HG03066 (cell line): ENCODE data around the gene PCLAF.
"Not testable (repeated sequence)": the region's sequence is repeated elsewhere in the genome, so short reads cannot be mapped to it uniquely, and the experiment has no call there.

Experiments used
- ATAC-seq: cut with Tn5 transposase; IDR thresholded peaks from one replicate; pipeline ENCODE4 v1.9.1; 2021; ENCODE audit warnings: low read depth; ENCODE audit not compliant: unreplicated experiment

Gene PCLAF, protein sequence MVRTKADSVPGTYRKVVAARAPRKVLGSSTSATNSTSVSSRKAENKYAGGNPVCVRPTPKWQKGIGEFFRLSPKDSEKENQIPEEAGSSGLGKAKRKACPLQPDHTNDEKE

DNA sequence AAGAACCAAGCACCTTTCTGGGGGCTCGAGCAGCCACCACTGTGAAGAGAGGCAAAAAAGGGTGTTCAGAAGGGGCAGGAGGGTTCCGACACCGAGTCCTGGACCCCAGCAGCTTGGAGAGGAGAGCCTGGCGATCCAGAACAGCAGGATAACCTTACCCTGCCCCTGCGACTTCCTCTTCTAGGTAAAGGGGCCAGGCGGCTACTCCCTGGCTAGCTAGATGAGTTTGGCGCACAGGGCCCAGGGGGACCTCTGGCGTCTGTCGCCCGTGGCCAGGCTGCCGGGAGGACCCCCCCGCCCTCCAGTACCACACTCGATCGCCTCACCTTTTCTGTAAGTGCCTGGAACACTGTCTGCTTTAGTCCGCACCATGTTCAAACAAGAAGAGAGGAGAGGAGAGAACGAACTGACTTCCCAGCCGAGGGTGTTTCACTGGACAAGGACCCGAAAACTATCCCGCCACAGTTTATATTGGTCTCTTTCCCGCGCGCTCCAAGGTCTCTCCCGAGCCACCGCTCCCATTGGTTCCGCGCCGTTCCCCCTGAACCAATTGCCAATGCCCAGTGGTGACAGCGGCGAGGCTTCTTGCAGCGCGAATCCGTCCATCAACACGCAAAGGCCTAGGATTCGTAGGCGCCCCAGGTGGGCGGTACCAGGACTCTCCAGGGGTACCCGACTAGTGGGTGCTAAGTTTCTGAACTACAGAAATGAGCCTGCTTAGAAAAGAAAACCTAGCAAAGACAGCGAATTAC, at the start of gene PCLAF:
TSS of gene PCLAF (minus strand) at position 442 of the 752 bp plus-strand sequence. CDS start at position 372, 70 bp downstream.
- ATAC-seq = peak; percentile 92

DNA sequence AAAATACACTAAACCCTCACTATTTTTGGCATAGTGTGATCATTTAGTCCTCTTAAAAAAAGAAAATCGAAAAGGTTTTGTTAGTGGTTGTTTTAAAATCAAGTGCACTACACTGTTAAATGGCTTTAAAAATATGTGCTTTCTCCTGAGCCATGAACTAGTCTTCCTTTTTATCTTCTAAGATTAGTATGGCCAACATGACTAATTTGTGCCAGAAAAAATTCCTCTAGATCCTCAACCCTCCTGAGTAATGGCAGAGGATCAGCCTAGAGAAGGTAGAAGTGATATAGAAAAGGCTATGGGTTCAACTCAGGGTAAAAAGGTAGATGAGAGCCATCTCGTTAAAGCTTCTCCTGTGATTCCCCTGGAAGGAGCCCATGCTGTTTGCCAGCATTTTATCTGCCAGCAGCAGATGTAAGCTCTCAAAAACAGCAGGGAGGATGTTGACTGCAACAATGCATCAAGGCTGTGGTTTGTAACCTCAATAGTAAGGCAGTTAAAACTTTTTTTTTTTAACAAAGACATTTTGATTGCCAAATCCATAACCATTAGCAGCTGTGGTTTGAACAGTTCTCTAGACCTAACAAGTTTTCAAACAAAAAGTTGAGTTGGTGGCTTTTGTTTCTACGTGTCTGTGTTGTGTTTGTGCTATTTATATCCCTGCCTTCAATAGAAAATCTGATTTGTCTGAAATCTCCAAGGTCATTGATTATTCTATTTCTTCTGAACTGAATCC, 48.9 kb upstream of the PCLAF start:
- no peak for ATAC-seq

DNA sequence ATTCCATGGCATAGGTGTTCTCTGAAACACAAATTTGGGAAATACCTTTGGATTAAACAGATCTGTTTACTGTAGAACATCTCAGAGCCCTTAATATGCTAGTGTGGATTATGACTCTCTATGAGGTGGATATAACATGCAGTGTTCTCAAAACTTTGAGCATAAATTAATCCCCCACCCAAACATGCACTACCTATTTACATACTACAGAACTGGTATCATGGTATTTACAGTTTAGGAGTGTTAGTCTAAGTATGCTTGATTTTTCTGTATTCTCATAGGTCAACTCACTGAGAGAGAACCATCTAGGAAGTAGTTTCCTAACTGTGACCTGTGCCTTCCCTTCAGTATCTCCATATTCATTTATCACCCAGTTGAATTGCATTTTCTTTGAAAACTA, 48.2 kb upstream of the PCLAF start:
- ATAC-seq = no peak

- ATAC-seq = no peak
Observed at GRCh38 chr15:64426845-64427465, 45.7 kb upstream of the PCLAF start.

DNA sequence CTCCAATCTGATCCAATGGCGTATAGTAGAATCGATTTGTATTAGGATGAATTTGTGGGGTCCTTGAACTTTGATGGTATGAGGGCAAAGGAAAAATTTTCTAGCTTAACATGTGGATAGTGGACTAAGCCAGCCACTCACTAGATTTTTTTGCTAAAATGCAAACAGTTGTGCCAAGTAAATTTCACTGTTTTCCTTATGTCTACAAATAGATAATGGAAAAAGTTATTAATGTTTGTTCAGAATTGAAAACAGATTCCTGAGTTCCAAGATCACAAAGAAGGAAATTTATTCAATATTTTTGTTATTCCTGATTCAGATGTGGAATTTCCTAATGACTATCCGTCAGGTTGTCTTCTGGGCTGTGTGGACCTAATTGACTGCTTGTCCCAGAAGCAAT, 44.0 kb upstream of the PCLAF start:
- no peak for ATAC-seq

DNA sequence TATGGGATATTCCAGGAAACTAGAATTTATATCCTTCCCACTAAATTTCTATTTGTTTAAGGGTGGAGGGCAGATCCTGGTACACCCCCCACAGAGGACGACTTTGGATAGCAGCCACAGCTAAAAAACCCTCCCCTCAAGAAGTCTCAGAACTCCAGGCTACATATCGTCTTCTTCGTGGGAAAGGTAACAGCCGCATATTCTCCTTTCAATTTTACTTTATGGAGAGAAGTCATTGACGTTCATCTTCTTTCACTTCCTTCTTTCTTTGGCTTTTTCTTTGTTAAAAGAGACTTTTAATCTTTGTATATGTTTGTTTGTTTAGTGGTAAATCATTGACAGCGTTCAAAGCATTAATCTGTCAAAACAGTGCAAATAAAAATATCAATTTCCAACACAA, 42.7 kb upstream of the PCLAF start:
- no peak for ATAC-seq

GRCh38 chr15:64422697-64423096, 41.5 kb upstream of the PCLAF start:
- ATAC-seq = no peak

DNA sequence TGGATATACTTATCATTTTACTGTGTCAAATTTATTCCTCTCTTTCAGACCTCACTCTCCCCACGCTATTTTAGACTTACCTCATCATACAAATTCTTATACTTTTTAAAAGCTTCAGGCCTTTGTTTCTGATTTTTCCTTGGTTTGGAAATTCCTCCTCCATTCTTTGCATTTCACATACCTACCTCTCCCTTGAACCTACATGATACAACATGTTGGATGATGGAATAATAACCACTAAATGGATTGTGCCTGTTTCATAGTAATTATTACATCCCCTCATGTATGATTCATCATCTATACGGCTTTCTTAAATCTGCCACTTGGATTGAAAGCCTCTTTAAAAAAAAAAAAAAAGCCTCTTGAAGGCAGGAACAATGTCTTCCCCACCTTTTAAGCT, 31.0 kb upstream of the PCLAF start:
- ATAC-seq = no peak

DNA sequence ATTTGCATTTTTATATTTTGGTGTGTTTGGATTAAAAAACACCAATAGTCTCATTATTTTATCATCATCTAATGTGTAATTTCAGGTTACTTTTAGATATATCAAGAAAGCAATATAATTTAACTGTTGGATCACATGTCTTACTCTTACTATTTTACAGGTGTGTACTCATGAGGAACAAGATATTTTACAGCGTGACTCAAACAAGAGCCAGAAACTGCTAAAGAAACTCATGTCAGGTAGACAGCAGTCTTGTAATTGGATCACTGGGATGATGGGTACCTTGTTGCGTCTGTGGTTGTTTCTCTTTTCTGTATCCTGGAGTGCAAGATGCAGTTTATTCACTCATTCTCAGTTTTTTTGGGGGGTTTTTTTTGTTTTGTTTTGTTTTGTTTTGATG, 19.3 kb upstream of the PCLAF start:
- ATAC-seq = no peak

DNA sequence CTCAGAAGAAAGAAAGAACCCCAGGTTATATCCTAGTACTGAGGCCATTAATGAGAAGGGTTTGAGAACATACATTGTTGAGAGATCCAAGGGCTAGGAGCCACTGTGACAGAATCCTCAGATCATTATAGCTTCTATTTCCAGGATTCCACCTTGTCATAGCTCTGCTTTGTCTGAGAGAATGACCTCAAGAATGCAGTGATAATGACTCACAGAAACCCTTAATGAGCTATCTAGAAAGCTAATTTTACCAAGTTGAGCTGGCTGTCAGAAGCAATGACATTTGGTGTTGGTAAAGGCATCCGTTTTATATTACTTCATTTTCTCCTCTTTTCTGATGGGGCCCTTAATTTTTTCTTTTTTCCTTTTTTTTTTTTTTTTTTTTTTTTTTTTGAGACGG, 17.3 kb upstream of the PCLAF start:
- ATAC-seq = no peak

DNA sequence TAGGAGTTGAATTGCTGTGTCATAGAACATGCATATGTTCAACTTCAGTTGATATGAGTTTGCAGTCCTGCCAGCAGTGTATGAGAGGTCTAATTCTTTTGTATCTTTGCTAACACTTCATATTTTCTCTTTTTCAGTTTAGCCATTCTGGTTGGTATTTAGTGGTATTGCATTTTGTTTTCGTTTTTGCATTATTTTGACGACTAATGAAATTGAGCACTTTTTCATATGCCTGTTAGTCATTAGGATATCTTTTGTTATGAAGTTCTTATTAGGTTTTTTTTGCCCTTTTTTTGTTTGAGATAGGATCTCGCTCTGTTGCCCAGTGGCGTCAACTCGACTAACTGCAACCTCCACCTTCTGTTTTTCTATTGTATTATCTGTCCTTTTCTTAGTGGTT, 15.5 kb upstream of the PCLAF start:
- no peak for ATAC-seq

- not testable (repeated sequence) for ATAC-seq
Observed at GRCh38 chr15:64392471-64392870, 11.2 kb upstream of the PCLAF start.

GRCh38 chr15:64389036-64389435, 7.8 kb upstream of the PCLAF start:
- no peak for ATAC-seq

- ATAC-seq = peak; percentile 98
Observed at GRCh38 chr15:64387562-64388168, 6.4 kb upstream of the PCLAF start, which contains the start of gene TRIP4. TRIP4 (plus strand) TSS chr15:64387836; CDS start chr15:64387864, 28 bp downstream.

GRCh38 chr15:64386291-64386690, 5.0 kb upstream of the PCLAF start:
- ATAC-seq = no peak

DNA sequence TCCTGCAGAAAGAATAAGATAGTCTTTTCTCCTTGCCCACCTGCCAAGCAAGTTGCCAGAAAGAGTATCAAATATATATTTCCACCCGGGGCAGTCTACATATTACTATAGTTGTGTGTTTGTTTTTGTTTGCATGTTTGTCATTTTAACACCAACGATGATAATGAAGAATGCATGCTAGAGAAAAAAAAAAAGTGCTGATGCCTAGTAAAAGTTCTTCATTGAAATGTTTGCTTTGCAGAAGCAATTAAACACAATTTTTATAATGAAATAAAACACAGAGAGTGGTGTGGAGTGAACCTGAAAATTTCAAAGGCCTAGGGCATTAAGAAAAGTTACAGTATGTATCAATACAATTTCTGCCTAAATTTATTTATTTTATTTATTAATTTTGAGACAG, 2.5 kb upstream of the PCLAF start:
- no peak for ATAC-seq

GRCh38 chr15:64380130-64380870, 941 bp downstream of the PCLAF start:
- not testable (repeated sequence) for ATAC-seq

GRCh38 chr15:64379216-64379960, 1.9 kb downstream of the PCLAF start:
- ATAC-seq = no peak

GRCh38 chr15:64373360-64373759, 7.9 kb downstream of the PCLAF start:
- no peak for ATAC-seq
